Effector memory CD4-positive, alpha-beta T cell (primary cell): ENCODE data around the gene BABAM2.

Experiments used
- DNase-seq, 3 donors: peaks; one replicate each; pipeline ENCODE4 v3.0.0-alpha.2; 2020
- H3K27ac ChIP-seq: 2 replicates; pipeline ENCODE4 v1.7.0; 2013; ENCODE audit warnings: mild to moderate bottlenecking, low read length, moderate library complexity; ENCODE audit not compliant: insufficient read depth, poor library complexity, severe bottlenecking
- H3K27me3 ChIP-seq: replicated peaks from 2 replicates; pipeline ENCODE4 v1.7.0; 2013; ENCODE audit warnings: mild to moderate bottlenecking, low read length; ENCODE audit not compliant: insufficient read depth, control insufficient read depth, poor library complexity, severe bottlenecking
- H3K36me3 ChIP-seq: 2 replicates; pipeline ENCODE4 v1.7.0; 2013; ENCODE audit warnings: mild to moderate bottlenecking, low read length, moderate library complexity; ENCODE audit not compliant: control insufficient read depth, insufficient read depth
- H3K4me1 ChIP-seq: 2 replicates; pipeline ENCODE4 v1.7.0; 2013; ENCODE audit warnings: low read length, mild to moderate bottlenecking; ENCODE audit not compliant: control insufficient read depth, insufficient read depth, poor library complexity, severe bottlenecking
- H3K4me3 ChIP-seq: 2 replicates; pipeline ENCODE4 v1.7.0; 2013; ENCODE audit warnings: low read length, low read depth, mild to moderate bottlenecking; ENCODE audit not compliant: insufficient read depth, poor library complexity, severe bottlenecking
- H3K9me3 ChIP-seq: 2 replicates; pipeline ENCODE4 v1.7.0; 2013; ENCODE audit warnings: mild to moderate bottlenecking, low read length, moderate library complexity; ENCODE audit not compliant: control insufficient read depth

BABAM2 gene

GRCh38 chr2:28209261-28209691 is 318.7 kb downstream of the BABAM2 start:
- H3K4me3 ChIP-seq: no peak overlapping the region
- H3K36me3 ChIP-seq: no peaks in the 10 kb centered on the region
- no peak for DNase-seq
- no peaks in the 10 kb centered on the region for H3K27me3 ChIP-seq
- no peaks in the 10 kb centered on the region for H3K9me3 ChIP-seq
- H3K27ac ChIP-seq: no peak overlapping the region
- H3K4me1 ChIP-seq: no peaks in the 10 kb centered on the region

GRCh38 chr2:28209864-28210263 is 319.3 kb downstream of the BABAM2 start:
- Histone ChIP-seq H3K9me3 (no peaks in the 10 kb centered on the region), H3K27me3 (no peaks in the 10 kb centered on the region), H3K27ac (no peak overlapping the region), H3K4me1 (no peaks in the 10 kb centered on the region), H3K36me3 (no peaks in the 10 kb centered on the region), H3K4me3 (no peak overlapping the region)
- DNase-seq: no peak

GRCh38 chr2:28210535-28210934 is 320.0 kb downstream of the BABAM2 start:
- Histone ChIP-seq H3K4me1 (no peaks in the 10 kb centered on the region), H3K4me3 (no peak overlapping the region), H3K36me3 (no peaks in the 10 kb centered on the region), H3K27me3 (no peaks in the 10 kb centered on the region), H3K27ac (no peak overlapping the region), H3K9me3 (no peaks in the 10 kb centered on the region)
- DNase-seq: no peak

- Histone ChIP-seq H3K9me3 (no peaks in the 10 kb centered on the region), H3K36me3 (no peaks in the 10 kb centered on the region), H3K27ac (no peak overlapping the region), H3K4me3 (no peak overlapping the region), H3K27me3 (no peaks in the 10 kb centered on the region), H3K4me1 (no peaks in the 10 kb centered on the region)
- DNase-seq: no peak
These were observed 325.8 kb downstream of the BABAM2 start for GRCh38 chr2:28216331-28216730.

- no peaks in the 10 kb centered on the region for H3K4me1 ChIP-seq
- no peaks in the 10 kb centered on the region for H3K36me3 ChIP-seq
- no peaks in the 10 kb centered on the region for H3K27me3 ChIP-seq
- no peak overlapping the region for H3K27ac ChIP-seq
- no peak overlapping the region for H3K4me3 ChIP-seq
- no peaks in the 10 kb centered on the region for H3K9me3 ChIP-seq
- no peak for DNase-seq
These were observed 326.7 kb downstream of the BABAM2 start for GRCh38 chr2:28217042-28217740.

GRCh38 chr2:28219138-28219537 is 328.6 kb downstream of the BABAM2 start:
- Histone ChIP-seq H3K4me3 (no peak overlapping the region), H3K27me3 (no peaks in the 10 kb centered on the region), H3K4me1 (no peaks in the 10 kb centered on the region), H3K9me3 (no peaks in the 10 kb centered on the region), H3K27ac (no peak overlapping the region), H3K36me3 (no peaks in the 10 kb centered on the region)
- DNase-seq: no peak

- Histone ChIP-seq H3K27ac (no peak overlapping the region), H3K9me3 (no peaks in the 10 kb centered on the region), H3K4me1 (no peaks in the 10 kb centered on the region), H3K27me3 (no peaks in the 10 kb centered on the region), H3K36me3 (no peaks in the 10 kb centered on the region), H3K4me3 (no peak overlapping the region)
- DNase-seq: no peak
These were observed 329.3 kb downstream of the BABAM2 start for GRCh38 chr2:28219758-28220368.

GRCh38 chr2:28224648-28225472 is 334.3 kb downstream of the BABAM2 start:
- no peak overlapping the region for H3K27ac ChIP-seq
- DNase-seq: no peak

GRCh38 chr2:28225473-28226080 is 335.0 kb downstream of the BABAM2 start:
- Histone ChIP-seq H3K9me3 (no peaks in the 10 kb centered on the region), H3K4me1 (no peaks in the 10 kb centered on the region), H3K27me3 (no peaks in the 10 kb centered on the region), H3K4me3 (no peak overlapping the region), H3K36me3 (no peaks in the 10 kb centered on the region), H3K27ac (no peak overlapping the region)
- DNase-seq: no peak

More at GRCh38 chr2:28224648-28225472, 334.3 kb downstream of the BABAM2 start:
- Histone ChIP-seq H3K9me3 (no peaks in the 10 kb centered on the region), H3K4me3 (no peak overlapping the region), H3K27me3 (no peaks in the 10 kb centered on the region), H3K4me1 (no peaks in the 10 kb centered on the region), H3K36me3 (no peaks in the 10 kb centered on the region)
